ENCODE results near the gene NAGS. TPM values are rescaled to one million over a fixed set of nuclear protein-coding genes. Genes with fewer than 3 reads are reported as not detected.
"Not testable (repeated sequence)": the region's sequence is repeated elsewhere in the genome, so short reads cannot be mapped to it uniquely, and the experiment has no call there.

NAGS gene
- total and polyA plus RNA-seq, 8 donors, result 0.09 to 1.8 (median 0.48) TPM

GRCh38 chr17:44011876-44012275, 7.5 kb downstream of the NAGS start:
- Histone ChIP-seq H3K4me3 (no peak overlapping the region), H3K36me3 (no peaks in the 10 kb centered on the region), H3K27ac (no peak overlapping the region), H3K9me3 (no peaks in the 10 kb centered on the region), H3K4me1 (peaks cover 8 to 12% (median 11%) of the 10 kb centered on the region in 3 donors), H3K27me3 (no peaks in the 10 kb centered on the region)
- intact Hi-C loops (cut with DNase I), result no loop called here
- FAIRE-seq, result no peak
- TF ChIP-seq CTCF (IDR thresholded peaks at IDR 0.05), result no peak
- 90 to 95% methylated on average over 9 of the region's 9 CpGs for WGBS, 2 donors
- no peak for DNase-seq
- ATAC-seq, result no peak

GRCh38 chr17:44012391-44012790, 8.0 kb downstream of the NAGS start:
- H3K27me3 ChIP-seq, result no peaks in the 10 kb centered on the region
- no peaks in the 10 kb centered on the region for H3K9me3 ChIP-seq
- H3K36me3 ChIP-seq, result no peaks in the 10 kb centered on the region
- H3K4me3 ChIP-seq, result no peak overlapping the region
- no peak overlapping the region for H3K27ac ChIP-seq
- DNase-seq, result no peak
- intact Hi-C loops (cut with DNase I), result no loop called here
- WGBS, 2 donors, result 57 to 61% methylated on average over 3 of the region's 3 CpGs
- no peak for FAIRE-seq
- H3K4me1 ChIP-seq, result peaks cover 7 to 12% (median 9%) of the 10 kb centered on the region in 3 donors
- TF ChIP-seq CTCF (IDR thresholded peaks at IDR 0.05), result no peak
- no peak for ATAC-seq

GRCh38 chr17:44012874-44013273, 8.5 kb downstream of the NAGS start:
- DNase-seq (no peak), ATAC-seq (no peak), FAIRE-seq (no peak)
- no peaks in the 10 kb centered on the region for H3K27me3 ChIP-seq
- H3K4me3 ChIP-seq, result no peak overlapping the region
- intact Hi-C loops (cut with DNase I), result no loop called here
- no peak overlapping the region for H3K27ac ChIP-seq
- peaks cover 3 to 8% (median 4%) of the 10 kb centered on the region in 3 donors for H3K4me1 ChIP-seq
- no peaks in the 10 kb centered on the region for H3K36me3 ChIP-seq
- no peak for TF ChIP-seq CTCF (IDR thresholded peaks at IDR 0.05)
- no peaks in the 10 kb centered on the region for H3K9me3 ChIP-seq
- 91 to 93% methylated on average over 14 of the region's 14 CpGs for WGBS, 2 donors

GRCh38 chr17:44014133-44014436, 9.7 kb downstream of the NAGS start:
- ATAC-seq (peak; percentile 4 to 24 (median 13)), FAIRE-seq (no peak), DNase-seq (no peak)
- peaks cover 3 to 6% (median 3%) of the 10 kb centered on the region in 3 donors for H3K4me1 ChIP-seq
- H3K36me3 ChIP-seq, result no peaks in the 10 kb centered on the region
- 7% methylated on average over 12 of the region's 12 CpGs for WGBS, 2 donors
- no peaks in the 10 kb centered on the region for H3K9me3 ChIP-seq
- peak overlapping the region; percentile 64 to 94 (median 84) for H3K4me3 ChIP-seq
- TF ChIP-seq CTCF (IDR thresholded peaks at IDR 0.05), result no peak
- H3K27ac ChIP-seq, result no peak overlapping the region
- no peaks in the 10 kb centered on the region for H3K27me3 ChIP-seq
- intact Hi-C loops (cut with DNase I), result no loop called here

GRCh38 chr17:44014437-44015172, 10.2 kb downstream of the NAGS start, which contains the start of gene TMEM101:
TSS of gene TMEM101 (minus strand) at chr17:44014963. CDS start at chr17:44014952, 11 bp downstream.
- intact Hi-C loops (cut with DNase I), result no loop called here

GRCh38 chr17:44021227-44021626, 16.8 kb downstream of the NAGS start:
- H3K4me3 ChIP-seq; H3K36me3 ChIP-seq; H3K27ac ChIP-seq; DNase-seq; FAIRE-seq; H3K9me3 ChIP-seq; intact Hi-C loops (cut with DNase I); H3K27me3 ChIP-seq; ATAC-seq; H3K4me1 ChIP-seq: not testable (repeated sequence)
- WGBS, 2 donors, result 89 to 91% methylated on average over 7 of the region's 7 CpGs

More at GRCh38 chr17:44014437-44015172, 10.2 kb downstream of the NAGS start, which contains the start of gene TMEM101:
- FAIRE-seq (no peak), DNase-seq (peak; percentile 85 to 95 (median 90)), ATAC-seq (peak; percentile 97 to 99 (median 98))
- TF ChIP-seq CTCF (IDR thresholded peaks at IDR 0.05), result no peak
- Histone ChIP-seq H3K27ac (peak within 1 kb of the TSS; percentile 16 to 38 (median 21)), H3K9me3 (no peaks in the 10 kb centered on the region), H3K4me1 (peaks cover 3 to 6% (median 3%) of the 10 kb centered on the region in 3 donors), H3K27me3 (no peaks in the 10 kb centered on the region), H3K36me3 (no peaks in the 10 kb centered on the region), H3K4me3 (peak within 1 kb of the TSS; percentile 64 to 94 (median 84))
- 0% methylated on average over 43 of the region's 43 CpGs for WGBS, 2 donors
